NB4 (cell line): Measurements from ENCODE around the gene VWC2.

Source experiments
- CTCF ChIP-seq: IDR thresholded peaks from one replicate; pipeline ENCODE4 v1.5.1; 2012; ENCODE audit warnings: low read depth, low read length
- MAX ChIP-seq: IDR thresholded peaks from 2 replicates; pipeline ENCODE4 v1.6.1; 2011; ENCODE audit warnings: low read depth, low read length
- MYC ChIP-seq: IDR thresholded peaks from 2 replicates; pipeline ENCODE4 v1.6.1; 2011; ENCODE audit warnings: low read depth, low read length
- POLR2A ChIP-seq: IDR thresholded peaks from 2 replicates; pipeline ENCODE4 v1.6.1; 2011; ENCODE audit warnings: mild to moderate bottlenecking; ENCODE audit not compliant: insufficient read length; ENCODE audit errors: extremely low read depth

- TF ChIP-seq CTCF (no peak), POLR2A (no peak), MAX (no peak), MYC (no peak)
Observed at GRCh38 chr7:49775065-49775948, 1.9 kb downstream of the VWC2 start.
